ENCODE data around the gene NLGN3. TPM values are rescaled to one million over a fixed set of nuclear protein-coding genes. Genes with fewer than 3 reads are reported as not detected.

NLGN3 gene
- total and polyA plus RNA-seq, 2 donors (not counting 1 experiment from before 2014, with no cell fraction given): 0.81 to 1.3 TPM

- H3K4me1 Mint-ChIP-seq: no peaks in the 10 kb centered on the region
- ChIA-PET CTCF (no interaction called here), POLR2A (interaction anchor here (0.6 kb wide), 1 partner anchor 129 kb away, joined by 3 read pairs; no protein-coding TSS in a partner anchor)
- H3K4me2 ChIP-seq (replicated peaks; ENCODE audit: low read depth, low read length, poor library complexity, severe bottlenecking): no peak overlapping the region
- no peaks in the 10 kb centered on the region for H4K20me1 ChIP-seq (ENCODE audit: control insufficient read depth, insufficient read depth, low read length, poor library complexity, severe bottlenecking)
- peaks cover 12% of the 10 kb centered on the region for H3K27me3 Mint-ChIP-seq
- intact Hi-C loops (cut with micrococcal nuclease): no loop called here
- no peak overlapping the region for H3K9ac ChIP-seq (ENCODE audit: low read length)
- no peak overlapping the region for H3K4me3 Mint-ChIP-seq
- H3K36me3 ChIP-seq (replicated peaks in 1 of 2; ENCODE audit: control extremely low read depth in 1 of 2, control insufficient read depth in 1 of 2, extremely low read depth in 1 of 2, insufficient read depth in 2 of 2, low read length in 1 of 2): no peaks in the 10 kb centered on the region
- H2AFZ ChIP-seq (ENCODE audit: insufficient read depth, low read depth, low read length, poor library complexity, severe bottlenecking): no peak overlapping the region
- H3K27me3 ChIP-seq (replicated peaks in 1 of 4; ENCODE audit: control extremely low read depth in 1 of 4, control insufficient read depth in 3 of 4, insufficient read depth in 4 of 4, low read length in 3 of 4): no peaks in the 10 kb centered on the region
- H3K27ac Mint-ChIP-seq: no peak overlapping the region
- no peaks in the 10 kb centered on the region for H3K4me1 ChIP-seq (ENCODE audit: control insufficient read depth in 2 of 2, insufficient read depth in 2 of 2, low read length in 2 of 2)
- TF ChIP-seq CTCF (IDR thresholded peaks at IDR 0.05): no peak
- no peak for TF ChIP-seq EZH2 (IDR thresholded peaks at IDR 0.05; ENCODE audit: borderline replicate concordance, insufficient read depth, low read depth, low read length, poor library complexity, severe bottlenecking)
- no peak for ATAC-seq (ENCODE audit: low read depth)
- no peaks in the 10 kb centered on the region for H3K79me2 ChIP-seq (ENCODE audit: control insufficient read depth, insufficient read depth, low read length)
- H3K4me3 ChIP-seq (ENCODE audit: control extremely low read depth in 1 of 5, extremely low read depth in 1 of 5, insufficient read depth in 1 of 5, low read depth in 2 of 5, low read length in 4 of 5): no peak overlapping the region
- DNase-seq: no peak
- 85% methylated on average over 4 of the region's 10 CpGs for WGBS (ENCODE audit: insufficient coverage)
- H3K9me3 ChIP-seq (ENCODE audit: control extremely low read depth in 1 of 3, control insufficient read depth in 2 of 3, insufficient read depth in 1 of 3, low read length in 2 of 3): no peaks in the 10 kb centered on the region
- no peak overlapping the region for H3K27ac ChIP-seq (ENCODE audit: low read length in 2 of 2)
- H3K9me3 Mint-ChIP-seq (ENCODE audit: insufficient read depth): no peaks in the 10 kb centered on the region
Measured at GRCh38 chrX:71215338-71215912, 70.8 kb downstream of the NLGN3 start.

GRCh38 chrX:71216485-71216884, 71.8 kb downstream of the NLGN3 start:
- Histone ChIP-seq H3K27me3 (replicated peaks in 1 of 4; ENCODE audit: control extremely low read depth in 1 of 4, control insufficient read depth in 3 of 4, insufficient read depth in 4 of 4, low read length in 3 of 4) (no peaks in the 10 kb centered on the region), H3K27ac (ENCODE audit: low read length in 2 of 2) (no peak overlapping the region), H3K4me3 (ENCODE audit: control extremely low read depth in 1 of 5, extremely low read depth in 1 of 5, insufficient read depth in 1 of 5, low read depth in 2 of 5, low read length in 4 of 5) (no peak overlapping the region), H3K9me3 (ENCODE audit: control extremely low read depth in 1 of 3, control insufficient read depth in 2 of 3, insufficient read depth in 1 of 3, low read length in 2 of 3) (no peaks in the 10 kb centered on the region), H4K20me1 (ENCODE audit: control insufficient read depth, insufficient read depth, low read length, poor library complexity, severe bottlenecking) (no peaks in the 10 kb centered on the region), H3K9ac (ENCODE audit: low read length) (no peak overlapping the region), H3K36me3 (replicated peaks in 1 of 2; ENCODE audit: control extremely low read depth in 1 of 2, control insufficient read depth in 1 of 2, extremely low read depth in 1 of 2, insufficient read depth in 2 of 2, low read length in 1 of 2) (no peaks in the 10 kb centered on the region), H3K79me2 (ENCODE audit: control insufficient read depth, insufficient read depth, low read length) (no peaks in the 10 kb centered on the region), H3K4me1 (ENCODE audit: control insufficient read depth in 2 of 2, insufficient read depth in 2 of 2, low read length in 2 of 2) (no peaks in the 10 kb centered on the region), H2AFZ (ENCODE audit: insufficient read depth, low read depth, low read length, poor library complexity, severe bottlenecking) (peak overlapping the region; percentile 6), H3K4me2 (replicated peaks; ENCODE audit: low read depth, low read length, poor library complexity, severe bottlenecking) (no peak overlapping the region)
- Mint-ChIP-seq H3K27me3 (peaks cover 12% of the 10 kb centered on the region), H3K4me1 (no peaks in the 10 kb centered on the region), H3K4me3 (no peak overlapping the region), H3K9me3 (ENCODE audit: insufficient read depth) (no peaks in the 10 kb centered on the region), H3K27ac (no peak overlapping the region)
- intact Hi-C loops (cut with micrococcal nuclease): no loop called here
- no peak for DNase-seq
- ChIA-PET CTCF (no interaction called here), POLR2A (interaction anchor here (0.6 to 0.7 kb wide), 2 partner anchors 130 to 440 kb away, joined by 3 read pairs; no protein-coding TSS in a partner anchor)
- TF ChIP-seq EZH2 (IDR thresholded peaks at IDR 0.05; ENCODE audit: borderline replicate concordance, insufficient read depth, low read depth, low read length, poor library complexity, severe bottlenecking): no peak
- TF ChIP-seq CTCF (IDR thresholded peaks at IDR 0.05): no peak
- ATAC-seq (ENCODE audit: low read depth): no peak
- WGBS (ENCODE audit: insufficient coverage): 57% methylated on average over 4 of the region's 6 CpGs
